Sigmoid colon (tissue), 7 donors: Measurements from ENCODE around the gene ATP2B2. TPM values are rescaled to one million over a fixed set of nuclear protein-coding genes. Genes with fewer than 3 reads are reported as not detected.

Experiments used
- DNase-seq: peaks from one replicate; pipeline ENCODE4 v3.0.0-alpha.2; 2019
- H3K27ac ChIP-seq, 4 donors: fragments of 200-600 bp; sonication (generic); one replicate each; pipeline ENCODE4 v1.5.1; 2016 to 2019; ENCODE audit warnings: mild to moderate bottlenecking in 1 of 4
- H3K27me3 ChIP-seq, 3 donors: fragments of 200-600 bp; sonication (generic); one replicate each; pipeline ENCODE4 v1.5.1; 2019; ENCODE audit warnings: mild to moderate bottlenecking in 1 of 3
- H3K36me3 ChIP-seq, 4 donors: fragments of 200-600 bp; sonication (generic); one replicate each; pipeline ENCODE4 v1.5.1; 2016 to 2019
- H3K4me1 ChIP-seq, 4 donors: fragments of 200-600 bp; sonication (generic); one replicate each; pipeline ENCODE4 v1.5.1; 2017 to 2019
- H3K4me3 ChIP-seq, 4 donors: fragments of 200-600 bp; sonication (generic); one replicate each; pipeline ENCODE4 v1.5.1; 2017 to 2019; ENCODE audit warnings: mild to moderate bottlenecking in 2 of 4, moderate library complexity in 1 of 4
- H3K9me3 ChIP-seq, 4 donors: fragments of 200-600 bp in 3 of 4; sonication (generic) in 3 of 4; one replicate each; pipeline versions ENCODE4 v1.5.1 to v1.6.1; 2013 to 2019
- CTCF ChIP-seq, 4 experiments: fragments of 450-650 bp in 3 of 4; fragments of 200-600 bp in 1 of 4; IDR thresholded peaks; one replicate each; pipeline ENCODE4 v1.5.1; 2016 to 2019; ENCODE audit warnings: antibody characterized with exemption in 4 of 4, mild to moderate bottlenecking in 3 of 4, moderate library complexity in 2 of 4
- EP300 ChIP-seq, 4 donors: sonication (generic); formaldehyde crosslinking; IDR thresholded peaks; one replicate each; pipeline ENCODE4 v1.6.1; 2017; ENCODE audit warnings: antibody characterized with exemption in 4 of 4
- POLR2A ChIP-seq, 2 donors: fragments of 450-650 bp; IDR thresholded peaks; one replicate each; pipeline ENCODE4 v1.6.1; 2016; ENCODE audit warnings: antibody characterized with exemption in 2 of 2, mild to moderate bottlenecking in 2 of 2, moderate library complexity in 2 of 2
- POLR2AphosphoS5 ChIP-seq, 4 donors: sonication (generic); formaldehyde crosslinking; IDR thresholded peaks; one replicate each; pipeline ENCODE4 v1.6.1; 2017; ENCODE audit warnings: antibody characterized with exemption in 4 of 4
- WGBS, 2 donors: extraction: QIAGEN DNeasy Blood & Tissue Kit; methylation state at CpG; one replicate each; pipeline ENCODE4 v1.1.7; 2013; 5-methylcytosine and 5-hydroxymethylcytosine counted together
- intact Hi-C: fragments of 100-400 bp; cut with DNase I; formaldehyde crosslinking; loops from one replicate; pipeline ENCODE4 v1.15.1; 2023
- polyA plus RNA-seq, 3 donors: library from polyadenylated mRNA; stranded (reverse); fragments of 200-250 nt; gene quantifications; one replicate each; pipeline ENCODE4 v1.2.3, GENCODE V29; 2013
- total RNA-seq, 4 donors: library from RNA; depleted of rRNA; stranded (reverse); fragments of >200 nt; gene quantifications; one replicate each; pipeline ENCODE4 v1.1.0, GENCODE V29; 2016
- donor health status: healthy with polysubstance abuse.
- donor health status: Bipolar disorder and iron deficiency.
- donor health status: healthy.

ATP2B2 gene
- total and polyA plus RNA-seq, 7 donors = under 0.01 to 0.83 (median 0.23) TPM; not detected in 3

- Histone ChIP-seq H3K4me1 (no peaks in the 10 kb centered on the region), H3K4me3 (no peak overlapping the region), H3K9me3 (no peaks in the 10 kb centered on the region), H3K27me3 (peaks cover 0 to 11% (median 0%) of the 10 kb centered on the region in 3 donors), H3K36me3 (no peaks in the 10 kb centered on the region), H3K27ac (no peak overlapping the region)
- WGBS, 2 donors = 89 to 91% methylated on average over 29 of the region's 29 CpGs
- no peak for DNase-seq
- TF ChIP-seq POLR2A (IDR thresholded peaks at IDR 0.05) (no peak), EP300 (IDR thresholded peaks at IDR 0.05) (no peak), CTCF (IDR thresholded peaks at IDR 0.05) (no peak), POLR2AphosphoS5 (IDR thresholded peaks at IDR 0.05) (no peak)
- intact Hi-C loops = no loop called here
Observed at GRCh38 chr3:10335871-10336622, 169.3 kb downstream of the ATP2B2 start.

- no peak overlapping the region for H3K4me3 ChIP-seq
- no peak for DNase-seq
- TF ChIP-seq EP300 (IDR thresholded peaks at IDR 0.05) (no peak), CTCF (IDR thresholded peaks at IDR 0.05) (no peak), POLR2A (IDR thresholded peaks at IDR 0.05) (no peak), POLR2AphosphoS5 (IDR thresholded peaks at IDR 0.05) (no peak)
- 70 to 72% methylated on average over 4 of the region's 4 CpGs for WGBS, 2 donors
- no peaks in the 10 kb centered on the region for H3K4me1 ChIP-seq
- intact Hi-C loops = no loop called here
- peaks cover 0 to 17% (median 0%) of the 10 kb centered on the region in 3 donors for H3K27me3 ChIP-seq
- no peak overlapping the region for H3K27ac ChIP-seq
- H3K9me3 ChIP-seq = no peaks in the 10 kb centered on the region
- H3K36me3 ChIP-seq = no peaks in the 10 kb centered on the region
Observed at GRCh38 chr3:10335190-10335738, 170.1 kb downstream of the ATP2B2 start.

GRCh38 chr3:10334459-10334858, 170.9 kb downstream of the ATP2B2 start:
- 74 to 83% methylated on average over 12 of the region's 12 CpGs for WGBS, 2 donors
- DNase-seq = no peak
- no peaks in the 10 kb centered on the region for H3K4me1 ChIP-seq
- no peaks in the 10 kb centered on the region for H3K36me3 ChIP-seq
- no peak overlapping the region for H3K27ac ChIP-seq
- H3K27me3 ChIP-seq = peaks cover 0 to 25% (median 0%) of the 10 kb centered on the region in 3 donors
- H3K4me3 ChIP-seq = no peak overlapping the region
- TF ChIP-seq POLR2AphosphoS5 (IDR thresholded peaks at IDR 0.05) (no peak), CTCF (IDR thresholded peaks at IDR 0.05) (no peak), EP300 (IDR thresholded peaks at IDR 0.05) (no peak), POLR2A (IDR thresholded peaks at IDR 0.05) (no peak)
- intact Hi-C loops = no loop called here
- H3K9me3 ChIP-seq = no peaks in the 10 kb centered on the region

- TF ChIP-seq POLR2AphosphoS5 (IDR thresholded peaks at IDR 0.05) = no peak
- no peak for TF ChIP-seq EP300 (IDR thresholded peaks at IDR 0.05)
- TF ChIP-seq POLR2A (IDR thresholded peaks at IDR 0.05) = no peak
- TF ChIP-seq CTCF (IDR thresholded peaks at IDR 0.05) = no peak
- no peak for DNase-seq
Observed at GRCh38 chr3:10334042-10334441, 171.3 kb downstream of the ATP2B2 start.

More at GRCh38 chr3:10334042-10334441, 171.3 kb downstream of the ATP2B2 start:
- H3K9me3 ChIP-seq = no peaks in the 10 kb centered on the region
- intact Hi-C loops = no loop called here
- no peaks in the 10 kb centered on the region for H3K4me1 ChIP-seq
- H3K4me3 ChIP-seq = no peak overlapping the region
- 91 to 93% methylated on average over 11 of the region's 11 CpGs for WGBS, 2 donors
- H3K27ac ChIP-seq = no peak overlapping the region
- peaks cover 0 to 29% (median 0%) of the 10 kb centered on the region in 3 donors for H3K27me3 ChIP-seq
- H3K36me3 ChIP-seq = no peaks in the 10 kb centered on the region
